G401.6 (cell line): ENCODE results near the gene TMEM208.

Experiments used
- FAIRE-seq: peaks from 2 replicates; lab custom pipeline; 2012; peaks lifted over from hg19 to GRCh38; lab: Jason Lieb, UNC

The TMEM208 gene

GRCh38 chr16:67191995-67192681, 34.8 kb upstream of the TMEM208 start, which contains the start of gene E2F4:
Gene E2F4 (plus strand): TSS chr16:67192155. CDS start chr16:67192228, 73 bp downstream.
- peak; percentile 77 for FAIRE-seq

GRCh38 chr16:67192781-67193361, 34.1 kb upstream of the TMEM208 start:
- no peak for FAIRE-seq

GRCh38 chr16:67193536-67193935, 33.4 kb upstream of the TMEM208 start:
- no peak for FAIRE-seq

- FAIRE-seq, result no peak
Observed at GRCh38 chr16:67194260-67194659, 32.7 kb upstream of the TMEM208 start.

- no peak for FAIRE-seq
Observed at GRCh38 chr16:67195676-67196075, 31.3 kb upstream of the TMEM208 start.

GRCh38 chr16:67196881-67197280, 30.0 kb upstream of the TMEM208 start:
- FAIRE-seq, result no peak

- FAIRE-seq, result no peak
Observed at GRCh38 chr16:67197704-67198103, 29.2 kb upstream of the TMEM208 start.

GRCh38 chr16:67198238-67198734, 28.6 kb upstream of the TMEM208 start:
- FAIRE-seq, result no peak

GRCh38 chr16:67199011-67199807, 27.7 kb upstream of the TMEM208 start, which contains the start of gene ELMO3:
Gene ELMO3 (plus strand): TSS chr16:67199131. CDS start chr16:67199327, 196 bp downstream.
- FAIRE-seq, result no peak

GRCh38 chr16:67199808-67200198, 27.1 kb upstream of the TMEM208 start:
- FAIRE-seq, result no peak

- FAIRE-seq, result no peak
Observed at GRCh38 chr16:67200491-67200890, 26.4 kb upstream of the TMEM208 start.

- no peak for FAIRE-seq
Observed at GRCh38 chr16:67201411-67202345, 25.3 kb upstream of the TMEM208 start.

- FAIRE-seq, result no peak
Observed at GRCh38 chr16:67202426-67202825, 24.5 kb upstream of the TMEM208 start.

GRCh38 chr16:67202956-67203493, 23.9 kb upstream of the TMEM208 start:
- no peak for FAIRE-seq

GRCh38 chr16:67204076-67204475, 22.9 kb upstream of the TMEM208 start:
- no peak for FAIRE-seq

GRCh38 chr16:67206129-67206837, 20.6 kb upstream of the TMEM208 start:
- FAIRE-seq, result no peak

- FAIRE-seq, result no peak
Observed at GRCh38 chr16:67206838-67207248, 20.1 kb upstream of the TMEM208 start.

GRCh38 chr16:67207249-67208091, 19.5 kb upstream of the TMEM208 start:
- no peak for FAIRE-seq

- no peak for FAIRE-seq
Observed at GRCh38 chr16:67208154-67208896, 18.6 kb upstream of the TMEM208 start.
